Measurements from ENCODE around the gene NTM.
"Not testable (repeated sequence)": the region's sequence is repeated elsewhere in the genome, so short reads cannot be mapped to it uniquely, and the experiment has no call there.

Gene NTM

DNA sequence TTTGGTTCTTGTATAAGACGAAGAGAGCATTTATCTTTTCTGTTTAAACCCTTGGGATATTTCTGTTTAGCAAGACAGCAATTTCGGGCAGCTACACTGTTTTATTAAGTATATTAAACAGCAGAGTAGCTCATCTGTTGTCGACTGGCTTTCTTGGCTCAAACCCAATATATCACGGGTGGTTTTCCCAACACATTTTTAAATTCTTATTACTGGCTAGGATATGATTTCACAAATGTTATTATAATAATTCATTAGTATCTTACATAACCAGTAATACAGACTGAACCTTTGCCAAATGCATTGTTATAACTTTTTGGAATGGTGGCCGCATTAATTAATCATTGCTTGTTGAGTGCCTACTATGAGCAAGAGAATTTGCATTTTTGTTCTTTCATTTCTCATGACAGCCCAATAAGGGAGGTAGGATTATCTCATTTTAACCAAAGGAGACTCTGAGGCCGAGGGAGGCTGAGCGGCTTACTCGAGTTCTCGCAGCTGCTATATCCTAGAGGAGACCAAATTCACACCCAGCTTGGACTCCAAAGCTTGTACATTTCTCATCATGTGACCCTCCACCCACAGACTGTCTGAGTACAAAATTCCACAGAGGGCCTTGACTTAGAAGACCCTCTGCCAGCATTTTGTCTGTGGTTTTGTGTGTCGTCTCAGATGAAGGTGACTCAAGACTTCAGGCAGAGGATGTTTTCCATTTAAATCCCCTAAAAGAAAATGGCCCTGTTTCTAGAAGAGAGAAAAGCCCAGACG, 304.9 kb downstream of the NTM start:
- no peak for DNase-seq

DNA sequence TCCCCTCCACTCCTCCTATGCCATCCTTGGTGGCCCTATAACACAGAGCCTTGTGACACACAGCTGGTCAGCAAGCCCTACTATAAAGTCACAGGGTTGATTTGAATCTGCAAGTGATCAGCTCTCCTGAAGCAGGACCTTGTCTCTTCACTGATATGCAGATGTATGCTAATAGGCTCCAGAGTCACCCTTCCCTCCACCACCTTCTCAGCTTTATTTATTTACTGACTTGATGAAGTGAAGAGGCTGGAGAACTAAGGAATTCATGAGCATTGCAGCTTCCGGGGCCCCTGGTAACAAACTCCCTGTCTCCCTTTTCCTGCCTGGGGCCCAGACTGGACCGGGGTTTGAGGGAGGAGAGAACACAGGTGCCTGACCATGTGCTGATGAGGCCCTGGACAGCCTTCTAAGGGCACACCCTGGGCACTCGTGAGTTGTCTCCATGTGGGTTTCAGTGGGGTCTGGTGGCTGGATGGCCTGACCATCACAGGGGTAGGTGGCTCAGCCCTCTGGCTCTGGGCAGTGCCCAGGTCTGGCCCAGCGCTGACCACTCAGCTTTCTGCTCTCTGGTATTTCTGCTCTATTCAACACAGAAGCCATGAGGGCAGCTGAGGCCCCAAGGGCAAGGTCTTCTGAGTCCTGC, 307.5 kb downstream of the NTM start:
- no peak for DNase-seq

DNA sequence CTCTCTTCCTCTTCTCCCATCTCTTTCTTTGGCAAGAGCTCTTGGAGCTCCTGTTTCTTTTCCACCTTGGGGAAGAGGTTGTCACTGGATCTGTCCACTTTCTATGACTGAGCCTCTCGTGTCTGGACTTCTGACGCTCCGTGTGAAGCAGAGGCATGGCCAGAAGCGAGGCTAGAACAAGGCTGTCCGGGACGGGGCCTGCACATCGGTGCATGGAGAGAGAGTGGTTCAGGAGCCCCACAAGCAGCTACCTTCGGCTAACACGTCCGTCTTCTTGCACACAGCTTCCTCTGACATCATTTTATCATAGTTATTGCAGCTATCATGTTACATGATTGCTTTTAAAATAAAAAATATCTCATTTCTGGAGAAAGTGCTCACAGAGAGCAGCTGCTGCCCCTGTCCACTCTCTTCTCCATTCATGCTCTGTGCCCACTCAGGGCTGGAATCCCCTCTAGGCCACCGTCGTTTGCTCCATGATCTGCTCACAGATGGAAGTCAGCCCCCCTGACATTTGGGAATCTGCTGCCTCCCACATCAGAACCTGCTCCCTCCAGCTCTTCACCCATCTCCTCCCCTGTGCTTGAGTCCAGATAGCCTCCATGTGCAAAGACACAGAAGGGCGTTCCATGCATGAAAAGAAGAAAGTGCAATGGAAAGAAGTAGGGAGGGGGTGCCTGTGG, 308.4 kb downstream of the NTM start:
- DNase-seq = no peak

DNA sequence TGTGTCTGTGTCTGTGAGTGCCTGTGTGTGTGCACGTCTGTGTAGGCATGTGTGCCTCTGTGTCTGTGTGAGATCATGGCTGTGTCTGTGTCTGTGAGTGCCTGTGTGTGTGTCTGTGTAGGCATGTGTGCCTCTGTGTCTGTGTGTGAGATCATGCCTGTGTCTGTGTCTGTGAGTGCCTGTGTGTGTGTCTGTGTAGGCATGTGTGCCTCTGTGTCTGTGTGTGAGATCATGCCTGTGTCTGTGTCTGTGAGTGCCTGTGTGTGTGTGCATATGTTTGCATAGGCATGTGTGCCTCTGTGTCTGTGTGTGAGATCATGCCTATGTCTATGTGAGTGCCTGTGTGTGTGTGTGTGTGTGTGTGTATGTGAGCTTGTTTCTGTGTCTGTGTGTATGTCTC, 310.0 kb downstream of the NTM start:
- not testable (repeated sequence) for DNase-seq

DNA sequence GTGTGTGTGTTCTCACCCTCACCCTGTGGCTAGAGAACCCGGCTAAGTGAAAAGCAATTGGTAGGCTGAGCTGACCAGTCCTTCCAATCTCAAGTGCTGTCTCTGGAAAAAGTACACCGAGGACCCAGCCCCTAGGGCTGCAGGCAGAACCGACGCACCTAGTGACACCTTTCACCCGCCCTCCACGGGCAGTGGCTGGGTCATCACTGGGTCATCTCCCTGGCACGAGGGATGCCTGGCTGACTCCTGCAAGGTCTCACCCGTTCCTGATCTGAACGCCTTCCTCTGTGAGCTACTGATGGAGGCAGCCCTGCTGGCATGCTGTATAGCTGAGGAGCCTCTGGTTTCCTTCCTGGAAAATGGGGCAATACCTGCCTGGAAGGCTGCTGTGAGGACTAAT, 311.5 kb downstream of the NTM start:
- no peak for DNase-seq

DNA sequence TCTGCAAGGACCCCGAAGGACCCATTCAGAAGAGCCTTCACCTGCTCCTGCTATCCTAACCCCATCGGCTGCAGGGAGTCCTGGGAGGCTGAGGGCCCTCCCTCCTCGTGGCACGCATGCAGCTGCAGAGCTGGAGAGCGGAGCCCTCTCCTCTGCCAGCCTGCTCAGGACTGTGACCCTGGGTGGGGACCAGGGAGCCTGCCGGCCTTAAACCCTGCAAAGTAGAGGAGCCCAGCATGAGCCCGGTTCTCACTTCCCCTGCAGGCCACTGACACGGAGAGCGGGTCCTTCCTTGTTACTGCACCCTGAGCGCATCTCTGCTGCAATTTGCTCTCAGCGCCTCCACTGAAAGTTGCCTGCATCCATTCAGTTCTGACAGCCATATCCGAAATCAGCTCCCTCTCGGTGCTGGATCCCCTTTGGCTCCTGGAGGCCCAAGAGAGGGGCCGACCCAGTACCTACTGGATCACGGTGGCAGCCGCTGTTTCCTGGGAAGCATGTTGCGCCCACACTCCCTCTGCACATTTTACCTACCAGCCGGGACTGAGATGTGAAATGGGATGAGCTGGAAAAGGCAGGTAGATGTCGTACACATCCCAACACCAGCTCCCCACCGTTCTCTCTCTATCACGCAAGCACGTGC, 312.1 kb downstream of the NTM start:
- DNase-seq = no peak

DNA sequence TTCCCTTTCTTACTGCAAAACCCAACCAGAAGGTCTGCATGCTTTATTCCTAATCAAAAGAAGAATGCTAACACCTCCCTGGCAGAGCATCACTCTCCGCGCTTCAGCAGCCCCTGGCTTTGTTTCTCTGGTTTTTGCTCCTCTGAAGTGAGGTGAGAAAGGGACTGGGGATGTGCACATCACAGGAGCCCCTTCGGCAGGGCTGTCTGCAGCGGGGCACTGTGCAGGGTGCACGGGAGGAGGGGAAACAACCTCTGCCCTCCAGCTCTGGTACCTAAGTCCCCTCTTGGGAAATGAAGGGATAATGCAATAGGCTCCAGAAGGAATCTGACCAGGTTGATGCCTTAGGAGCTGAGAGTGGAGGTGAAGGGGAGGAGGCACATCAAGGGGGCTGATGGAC, 312.7 kb downstream of the NTM start:
- no peak for DNase-seq

DNA sequence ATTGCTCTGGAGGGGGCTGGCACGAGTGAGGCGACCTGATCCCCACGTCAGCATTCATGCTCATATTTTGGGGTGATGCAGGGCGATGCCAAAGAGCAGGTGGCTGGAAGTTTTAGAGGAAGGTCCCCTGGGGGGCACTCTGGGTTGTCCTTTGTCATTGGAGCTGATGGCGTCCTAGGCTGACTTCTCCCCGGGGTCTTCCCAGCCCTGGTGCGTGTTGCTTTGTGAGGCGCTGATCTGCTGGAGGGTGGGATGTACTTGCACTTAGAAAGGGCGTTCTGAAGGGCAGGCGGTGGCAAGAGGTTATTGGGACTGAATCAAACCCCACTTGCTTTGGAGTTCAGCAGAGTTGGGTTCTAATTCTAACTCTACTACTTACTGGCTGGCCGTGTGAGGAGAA, 313.3 kb downstream of the NTM start:
- DNase-seq = no peak

DNA sequence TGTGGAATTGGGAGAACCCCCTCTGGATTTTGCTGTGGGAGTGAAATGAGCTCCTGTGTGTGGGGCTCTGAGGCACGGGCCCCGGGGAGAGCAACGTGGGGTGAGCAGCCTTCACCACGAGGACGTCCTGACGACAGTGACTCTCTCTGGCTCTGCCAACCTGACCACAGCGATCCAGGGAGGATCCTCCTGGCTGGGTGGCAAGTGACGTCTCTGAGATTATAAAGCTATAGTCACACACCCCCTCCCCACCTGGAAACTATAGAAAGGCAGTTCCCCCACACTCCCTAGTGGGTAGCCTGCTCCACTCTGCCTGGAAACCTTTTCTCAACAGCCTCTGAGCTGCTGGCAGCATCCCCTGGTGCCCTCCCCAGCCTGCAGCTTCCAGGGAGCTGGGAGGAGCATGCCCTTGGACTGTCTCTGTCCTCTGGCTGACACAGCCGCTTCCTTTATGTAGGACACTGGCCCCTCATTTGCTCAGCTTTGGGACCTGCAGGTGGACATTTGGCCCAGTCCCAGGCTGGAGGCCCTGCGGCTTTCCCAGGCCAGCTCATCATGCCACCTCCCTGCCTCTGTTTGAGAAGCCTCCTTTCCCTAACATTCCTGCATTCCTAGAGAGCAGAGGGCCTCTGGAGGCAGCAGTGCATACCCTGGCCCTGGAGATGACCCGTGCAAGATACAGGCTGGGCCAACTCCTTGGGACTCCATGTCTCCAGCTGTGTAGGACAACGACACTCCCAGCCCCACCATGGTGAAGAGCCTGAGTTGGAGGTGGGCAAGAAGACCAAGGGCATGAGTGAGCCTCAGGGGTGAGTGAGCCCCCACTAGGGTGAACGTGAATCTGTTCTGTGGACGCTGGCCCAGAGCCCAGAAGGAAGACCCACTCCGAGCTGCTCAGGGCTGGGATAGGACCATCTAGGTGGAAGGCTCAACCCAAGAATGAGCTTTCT, 314.0 kb downstream of the NTM start:
- no peak for DNase-seq

DNA sequence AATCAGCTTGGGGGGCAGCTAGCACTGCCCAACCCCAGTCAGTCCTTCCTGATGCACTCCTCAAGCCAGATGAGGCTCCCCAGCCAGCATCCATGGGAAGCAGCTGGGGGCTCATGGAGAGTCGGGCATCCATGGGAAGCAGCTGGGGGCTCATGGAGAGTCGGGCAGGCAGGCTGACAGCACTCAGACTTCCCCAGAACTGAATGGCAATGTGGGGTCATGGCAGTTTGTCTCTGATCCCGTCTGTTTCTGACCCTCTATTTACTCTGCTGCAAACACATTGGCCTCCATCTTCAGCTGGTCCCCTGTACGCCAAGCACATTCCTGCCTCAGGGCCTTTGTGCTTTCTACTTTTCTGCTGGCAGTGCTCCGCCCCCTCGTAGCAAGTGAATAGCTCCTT, 314.8 kb downstream of the NTM start:
- DNase-seq = no peak

DNA sequence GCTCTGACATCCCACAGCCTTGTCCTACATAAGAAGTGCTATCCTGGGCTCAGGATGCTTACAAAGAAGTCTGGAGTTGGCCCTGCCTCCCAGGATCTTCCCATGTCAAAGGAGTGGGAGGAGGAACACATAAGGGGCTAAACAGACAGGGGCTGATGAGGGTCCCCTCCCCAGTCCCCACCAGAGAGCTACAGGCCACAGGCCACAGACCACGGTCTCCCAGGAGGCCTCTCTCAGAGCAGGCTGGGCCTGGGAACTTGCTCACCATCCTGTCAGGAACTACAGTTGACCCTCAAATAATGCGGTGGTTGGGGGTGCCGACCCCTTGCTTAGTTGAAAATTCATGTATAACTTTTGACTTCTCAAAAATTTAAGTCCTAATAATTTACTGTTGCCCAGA, 315.5 kb downstream of the NTM start:
- DNase-seq = no peak

DNA sequence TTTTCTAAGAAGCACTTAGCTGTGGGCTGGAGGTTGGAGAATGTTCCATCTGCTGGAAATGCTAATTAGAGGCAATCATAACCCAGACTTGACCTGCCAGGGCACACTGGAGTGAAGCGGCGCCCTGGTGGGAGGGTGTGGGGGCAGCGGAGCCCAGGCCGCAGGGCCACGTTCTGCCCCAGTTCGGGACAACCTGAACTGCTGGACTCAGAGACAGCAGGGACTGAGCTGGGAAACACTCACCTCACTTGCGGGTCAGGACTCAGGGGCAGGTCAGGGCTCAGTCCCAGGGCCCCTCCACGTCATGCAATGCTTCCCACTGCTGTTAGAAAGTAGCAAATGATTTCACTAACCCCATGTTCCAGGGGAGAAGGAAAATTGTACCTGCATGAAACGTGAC, 316.4 kb downstream of the NTM start:
- DNase-seq = no peak

DNA sequence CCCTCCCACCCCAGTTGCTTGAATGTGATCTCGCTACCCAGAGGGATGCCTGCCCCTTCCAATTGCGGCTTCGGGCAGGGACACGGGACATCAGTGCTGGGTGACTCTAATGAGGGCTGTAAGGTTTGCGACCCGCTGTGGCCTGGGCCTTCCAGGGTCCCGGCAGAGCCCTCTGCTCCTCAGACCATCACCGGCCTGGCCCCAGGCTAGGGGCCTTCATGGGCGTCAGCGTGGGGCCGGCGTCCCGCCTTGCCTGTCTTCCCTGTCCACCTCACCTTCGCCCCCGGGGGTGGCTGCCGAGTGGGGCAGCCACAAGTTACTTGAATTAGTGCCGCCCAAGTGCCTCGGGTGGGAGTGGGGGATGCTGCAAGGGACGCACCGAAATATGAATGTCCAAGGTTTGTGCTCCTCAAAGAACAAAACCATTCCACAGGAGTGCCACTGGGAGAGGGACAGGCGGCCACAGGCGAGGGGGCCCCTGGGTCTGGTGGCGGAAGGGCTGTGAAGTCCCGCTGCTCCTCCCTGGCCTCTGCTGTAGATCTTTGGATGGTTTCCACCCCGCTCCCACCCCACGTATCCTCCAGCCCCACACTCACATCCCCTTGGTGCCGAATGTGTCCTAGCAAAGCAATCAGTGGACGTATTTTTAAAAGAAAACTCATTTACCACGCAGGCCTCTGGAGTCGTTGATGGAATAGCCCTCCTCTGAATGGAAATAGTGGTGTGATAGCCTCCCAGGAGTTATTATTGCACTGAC, 317.1 kb downstream of the NTM start:
- no peak for DNase-seq

DNA sequence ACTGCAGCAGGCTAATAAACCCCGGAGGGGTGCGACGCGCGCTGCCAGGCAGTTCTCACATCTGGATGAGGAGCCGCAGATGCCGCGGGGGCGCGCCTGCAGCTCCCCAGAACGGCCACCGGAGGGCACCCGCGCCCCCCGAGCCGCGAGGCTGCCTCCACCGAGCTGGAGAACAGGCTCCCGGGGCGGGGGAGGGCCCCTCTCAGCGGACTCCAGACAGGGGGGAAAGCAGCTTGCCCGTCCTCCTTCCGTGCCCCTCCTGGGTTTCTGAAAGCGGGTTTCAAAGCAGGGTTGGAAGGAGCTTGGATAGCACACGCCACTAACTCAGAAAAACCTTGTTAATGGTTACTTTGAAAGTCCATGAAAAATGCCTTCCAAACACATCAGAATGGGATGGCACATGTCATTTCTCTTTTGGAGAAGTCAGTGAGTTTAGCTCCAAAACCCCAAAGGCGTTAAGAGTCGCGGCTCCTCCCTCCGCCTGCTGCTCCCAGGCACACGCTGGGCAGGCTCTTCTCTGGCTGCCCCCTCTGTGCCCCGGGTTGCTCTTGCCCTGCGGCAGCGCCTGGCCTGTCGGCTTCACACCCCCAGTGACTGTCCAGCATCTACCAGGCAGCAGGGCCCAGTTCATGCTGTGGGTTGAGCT, 317.8 kb downstream of the NTM start:
- DNase-seq = peak; percentile 69

DNA sequence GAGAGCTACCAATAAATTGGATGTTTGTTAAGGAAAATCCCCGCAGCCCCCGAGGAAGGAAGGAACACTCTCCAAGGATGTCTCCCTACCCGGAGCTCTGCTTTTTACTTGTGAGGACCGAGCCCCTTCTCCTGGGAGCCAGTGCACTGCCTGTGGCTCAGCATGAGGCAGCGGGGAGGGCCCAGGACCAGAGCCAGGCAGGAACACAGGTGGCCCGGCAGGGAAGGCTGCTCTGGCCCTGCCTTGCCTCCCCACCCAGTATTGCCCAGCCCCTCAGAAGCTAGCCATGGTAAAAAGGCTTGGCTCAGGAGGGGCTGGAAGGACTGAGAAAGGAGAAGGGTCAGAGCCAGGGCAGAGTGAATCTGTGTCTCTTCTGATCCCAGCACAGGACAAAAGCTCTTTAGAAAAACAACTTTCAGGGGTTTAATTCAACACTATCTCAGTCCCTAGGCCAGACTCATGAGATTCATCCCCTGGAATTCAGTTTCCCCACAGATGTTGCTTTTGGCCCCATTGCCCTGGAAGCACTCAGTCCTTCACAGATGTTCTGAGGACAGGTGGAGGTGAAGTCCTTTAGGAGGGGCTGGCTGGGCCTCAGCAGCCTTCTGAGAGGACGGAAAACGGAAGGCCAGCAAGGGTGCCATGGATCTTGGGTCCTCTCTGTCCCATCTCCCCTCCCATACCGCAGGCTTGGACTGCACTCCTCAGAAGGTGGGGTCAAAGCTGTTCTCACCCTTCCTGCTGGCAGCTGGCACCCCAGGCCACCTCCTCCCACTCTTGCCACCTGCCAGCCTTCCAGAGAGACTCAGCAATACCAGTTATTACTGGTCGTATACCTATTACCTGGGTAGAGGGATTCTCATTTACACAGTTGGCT, 318.9 kb downstream of the NTM start:
- DNase-seq = no peak

DNA sequence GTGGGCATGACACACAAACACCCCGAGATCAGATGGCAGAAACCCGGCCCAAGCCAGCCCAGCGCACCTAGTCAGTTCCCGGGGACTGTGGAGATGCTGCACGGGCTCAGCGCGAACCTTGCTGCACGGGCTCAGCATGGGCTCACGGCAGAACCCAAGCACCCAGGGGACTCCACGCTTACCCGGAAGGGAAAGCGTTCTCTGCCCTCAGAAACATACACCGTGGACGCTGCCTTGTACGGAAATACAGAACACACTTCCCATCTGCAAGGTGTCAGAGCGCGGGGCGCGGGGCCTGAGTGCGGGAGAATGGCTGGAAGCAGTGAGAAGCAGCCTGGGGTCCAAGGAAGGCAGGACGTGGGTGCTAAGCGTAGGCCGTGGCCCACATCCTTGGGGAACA, 319.9 kb downstream of the NTM start:
- no peak for DNase-seq

DNA sequence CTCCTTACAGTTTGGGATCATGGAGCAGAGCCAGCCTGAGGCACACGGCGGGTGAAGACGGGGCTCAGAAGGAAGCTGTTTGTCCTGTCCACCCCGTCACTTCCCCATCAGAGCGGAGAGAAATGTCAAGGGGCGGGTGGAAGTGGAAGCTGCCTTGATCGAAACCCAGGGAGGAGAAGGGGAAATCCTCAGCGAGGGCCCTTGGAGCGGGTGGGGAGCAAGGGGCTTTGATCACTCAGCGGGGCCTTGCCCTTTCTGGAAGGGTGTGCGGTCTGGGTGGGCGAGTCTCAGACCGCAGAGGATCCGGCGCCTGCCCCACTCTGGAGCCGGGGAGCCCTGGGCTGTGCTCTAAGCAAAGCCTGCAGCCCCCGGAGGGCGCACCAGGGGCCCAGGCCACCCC, 320.4 kb downstream of the NTM start:
- DNase-seq = no peak

DNA sequence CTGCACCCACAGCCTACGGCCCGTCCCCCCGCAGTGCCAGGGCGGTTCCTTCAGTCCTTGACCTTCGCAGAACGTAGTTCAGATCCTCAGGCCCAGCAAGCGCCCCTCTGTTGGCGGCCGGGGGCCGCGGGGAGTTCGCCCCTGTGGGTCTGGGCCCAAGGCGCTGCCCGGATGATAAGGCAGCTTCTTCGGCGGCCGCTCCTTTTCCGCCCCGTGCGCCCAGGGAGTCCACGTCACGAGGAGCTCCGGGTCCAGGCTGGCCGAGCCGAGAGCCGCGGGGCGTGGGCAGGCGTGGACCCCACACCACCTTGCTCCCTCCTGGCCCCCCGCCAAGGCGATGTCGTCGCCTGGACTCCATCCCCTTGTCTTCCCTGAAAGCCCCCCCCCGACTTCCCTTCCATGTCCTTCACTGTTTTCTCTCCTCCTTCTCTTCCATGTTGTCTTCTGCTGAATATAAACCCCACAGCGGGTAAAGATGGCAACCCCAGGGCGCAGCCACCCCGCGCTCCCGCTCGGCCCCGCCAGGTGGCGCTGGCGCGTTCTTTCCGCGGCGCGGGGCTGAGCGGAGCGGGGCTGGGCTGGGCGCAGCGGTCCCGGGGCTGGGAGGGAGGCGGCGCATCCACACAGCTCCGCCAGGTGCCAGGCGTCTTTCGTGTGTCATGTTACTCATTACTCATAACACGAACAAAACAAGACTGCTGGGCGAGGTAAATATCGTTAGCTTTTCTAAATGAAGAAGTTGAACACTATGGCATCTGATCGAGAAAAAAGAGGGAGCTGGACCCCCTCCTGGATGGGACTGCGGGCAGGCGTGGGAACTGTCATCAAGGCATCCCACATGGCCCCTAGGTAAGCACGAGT, 321.0 kb downstream of the NTM start:
- DNase-seq = no peak

DNA sequence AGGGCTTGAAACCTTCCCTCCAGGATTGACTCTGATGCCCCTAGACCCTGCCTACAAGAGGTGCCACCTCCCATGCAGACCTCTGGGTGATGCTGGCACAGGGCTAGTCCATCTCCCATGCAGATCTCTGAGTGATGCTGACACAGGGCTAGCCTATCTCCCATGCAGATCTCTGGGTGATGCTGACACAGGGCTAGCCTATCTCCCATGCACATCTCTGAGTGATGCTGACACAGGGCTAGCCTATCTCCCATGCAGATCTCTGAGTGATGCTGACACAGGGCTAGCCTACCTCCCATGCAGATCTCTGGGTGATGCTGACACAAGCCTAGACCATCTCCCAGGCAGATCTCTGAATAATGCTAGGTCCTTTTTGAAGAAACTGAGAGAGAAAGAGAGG, 321.7 kb downstream of the NTM start:
- no peak for DNase-seq

Data from left hindlimb (tissue), 1 donor.